A673 (cell line): ENCODE results near the gene FBXO42.
"Not testable (repeated sequence)": the region's sequence is repeated elsewhere in the genome, so short reads cannot be mapped to it uniquely, and the experiment has no call there.

Experiments
- EZH2 ChIP-seq: fragments of 200-600 bp; sonication (generic); IDR thresholded peaks from 2 replicates; pipeline ENCODE4 v1.6.1; 2017; ENCODE audit warnings: borderline replicate concordance, low read depth, mild to moderate bottlenecking, mixed read lengths, antibody characterized with exemption, low read length; ENCODE audit not compliant: poor library complexity, severe bottlenecking
- TF ChIP-seq, protein P1 (sequence below): fragments of 300-800, 200-600 bp; sonication (generic); conservative IDR thresholded peaks from 2 replicates; pipeline ENCODE4 v1.5.1; 2017; ENCODE audit warnings: low read depth, mild to moderate bottlenecking, antibody characterized with exemption, low read length, moderate library complexity, mixed read lengths

DNA sequence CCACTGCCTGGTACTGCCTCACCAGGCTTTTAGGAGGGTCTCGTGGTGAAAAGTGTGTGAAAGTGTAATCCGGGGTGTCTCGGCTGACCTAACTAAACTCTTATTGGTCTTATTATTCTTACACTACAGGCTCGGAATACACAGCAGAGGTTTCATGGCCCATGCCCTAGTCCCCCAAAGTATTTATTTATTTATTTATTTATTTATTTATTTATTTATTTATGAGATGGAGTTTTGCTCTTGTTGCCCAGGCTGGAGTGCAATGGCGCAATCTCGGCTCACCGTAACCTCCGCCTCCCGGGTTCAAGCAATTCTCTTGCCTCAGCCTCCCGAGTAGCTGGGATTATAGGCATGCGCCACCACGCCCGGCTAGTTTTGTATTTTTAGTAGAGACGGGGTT, 137.0 kb downstream of the FBXO42 start:
- TF ChIP-seq EZH2: not testable (repeated sequence)
- TF ChIP-seq, protein P1, sequence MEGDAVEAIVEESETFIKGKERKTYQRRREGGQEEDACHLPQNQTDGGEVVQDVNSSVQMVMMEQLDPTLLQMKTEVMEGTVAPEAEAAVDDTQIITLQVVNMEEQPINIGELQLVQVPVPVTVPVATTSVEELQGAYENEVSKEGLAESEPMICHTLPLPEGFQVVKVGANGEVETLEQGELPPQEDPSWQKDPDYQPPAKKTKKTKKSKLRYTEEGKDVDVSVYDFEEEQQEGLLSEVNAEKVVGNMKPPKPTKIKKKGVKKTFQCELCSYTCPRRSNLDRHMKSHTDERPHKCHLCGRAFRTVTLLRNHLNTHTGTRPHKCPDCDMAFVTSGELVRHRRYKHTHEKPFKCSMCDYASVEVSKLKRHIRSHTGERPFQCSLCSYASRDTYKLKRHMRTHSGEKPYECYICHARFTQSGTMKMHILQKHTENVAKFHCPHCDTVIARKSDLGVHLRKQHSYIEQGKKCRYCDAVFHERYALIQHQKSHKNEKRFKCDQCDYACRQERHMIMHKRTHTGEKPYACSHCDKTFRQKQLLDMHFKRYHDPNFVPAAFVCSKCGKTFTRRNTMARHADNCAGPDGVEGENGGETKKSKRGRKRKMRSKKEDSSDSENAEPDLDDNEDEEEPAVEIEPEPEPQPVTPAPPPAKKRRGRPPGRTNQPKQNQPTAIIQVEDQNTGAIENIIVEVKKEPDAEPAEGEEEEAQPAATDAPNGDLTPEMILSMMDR: not testable (repeated sequence)
